HepG2 (cell line): Measurements from ENCODE around the gene CD8A. TPM values are rescaled to one million over a fixed set of nuclear protein-coding genes. Genes with fewer than 3 reads are reported as not detected.

ENCODE experiments used
- ATAC-seq: fragments of 200-7000 bp; cut with Tn5 transposase; 3 replicates; pipeline ENCODE4 v1.9.1; 2020; ENCODE audit warnings: mild to moderate bottlenecking, moderate library complexity
- BruUV-seq: library from RNA; stranded (reverse); fragments of 400-500 nt; replicated peaks from 2 replicates; lab custom pipeline; 2021; lab: Mats Ljungman, UMichigan
- CTCF ChIA-PET: fragments of 300-600 bp; formaldehyde crosslinking; extraction: SDS; loops from one replicate; lab custom pipeline; 2021; ENCODE audit warnings: low total read pairs, inconsistent platforms, low intra/inter-chr PET ratio; lab: Yijun Ruan, JAX
- POLR2A ChIA-PET: fragments of 350-600 bp; sonication (Branson Sonifier 250); formaldehyde crosslinking; loops from one replicate; lab custom pipeline; 2020; ENCODE audit warnings: antibody characterized with exemption, inconsistent platforms; lab: Yijun Ruan, JAX
- DNase-seq: peaks from one replicate; pipeline ENCODE4 v3.0.0-alpha.2; 2015; ENCODE audit warnings: low spot score
- FAIRE-seq: peaks from 3 replicates; lab custom pipeline; 2011; peaks lifted over from hg19 to GRCh38; lab: Jason Lieb, UNC
- H2AFZ ChIP-seq: one replicate; pipeline ENCODE4 v1.6.1; 2011; ENCODE audit warnings: low read length, inconsistent platforms
- H3K27ac ChIP-seq: fragments of 300-600 bp; 3 replicates; pipeline ENCODE4 v1.8.0; 2011; ENCODE audit warnings: mixed run types, mild to moderate bottlenecking, mixed read lengths, low read length, inconsistent platforms; ENCODE audit not compliant: insufficient read depth; ENCODE audit errors: extremely low read length
- H3K27me3 ChIP-seq, 2 experiments: fragments of 200-600 bp in 1 of 2; 2 replicates in 1 of 2; 3 replicates in 1 of 2; pipeline versions ENCODE4 v1.6.0 to v1.8.0; 2011; ENCODE audit warnings: low read length in 2 of 2, mild to moderate bottlenecking in 2 of 2, moderate library complexity in 2 of 2, inconsistent platforms in 1 of 2; ENCODE audit not compliant: insufficient read depth in 2 of 2, control insufficient read depth in 1 of 2
- H3K36me3 ChIP-seq, 2 experiments: fragments of 200-600 bp in 1 of 2; replicated peaks in 1 of 2; 2 replicates in 1 of 2; 3 replicates in 1 of 2; pipeline versions ENCODE4 v1.5.1 to v1.8.0; 2011; ENCODE audit warnings: low read length in 2 of 2, inconsistent platforms in 1 of 2; ENCODE audit not compliant: insufficient read depth in 2 of 2, control insufficient read depth in 1 of 2
- H3K4me1 ChIP-seq: 2 replicates; pipeline ENCODE4 v1.5.1; 2012; ENCODE audit warnings: low read length, inconsistent platforms; ENCODE audit not compliant: insufficient read depth
- H3K4me2 ChIP-seq: 2 replicates; pipeline ENCODE4 v1.6.0; 2011; ENCODE audit warnings: low read depth, low read length, inconsistent platforms
- H3K4me3 ChIP-seq, 3 experiments: fragments of 200-600 bp in 1 of 3; sonication (generic), shearing (Covaris generic) in 1 of 3; replicated peaks in 1 of 3; 2 replicates each; pipeline ENCODE4 v1.5.1; 2011 to 2016; ENCODE audit warnings: low read length in 3 of 3, inconsistent platforms in 2 of 3, low read depth in 2 of 3, mild to moderate bottlenecking in 2 of 3, control low read depth in 1 of 3, mixed read lengths in 1 of 3; ENCODE audit not compliant: insufficient read depth in 1 of 3
- H3K79me2 ChIP-seq: one replicate; pipeline ENCODE4 v1.6.1; 2011; ENCODE audit warnings: low read length, inconsistent platforms; ENCODE audit not compliant: insufficient read depth
- H3K9ac ChIP-seq: 2 replicates; pipeline ENCODE4 v1.6.0; 2011; ENCODE audit warnings: mild to moderate bottlenecking, low read depth, low read length, inconsistent platforms; ENCODE audit not compliant: insufficient read depth
- H3K9me3 ChIP-seq: 2 replicates; pipeline ENCODE4 v1.5.1; 2012; ENCODE audit warnings: mild to moderate bottlenecking, low read length
- H4K20me1 ChIP-seq: 2 replicates; pipeline ENCODE4 v1.6.0; 2011; ENCODE audit warnings: inconsistent platforms, mild to moderate bottlenecking, low read length, moderate library complexity; ENCODE audit not compliant: insufficient read depth
- BCL6 ChIP-seq: IDR thresholded peaks from 2 replicates; pipeline ENCODE4 v1.6.1; 2016; ENCODE audit warnings: missing genetic modification reagents, missing compliant biosample characterization
- CEBPZ ChIP-seq: IDR thresholded peaks from 2 replicates; pipeline ENCODE4 v1.6.1; 2012; ENCODE audit warnings: low read length, improper control_type of control experiment
- NR0B2 ChIP-seq: sonication (generic); formaldehyde crosslinking; IDR thresholded peaks from 2 replicates; pipeline ENCODE4 v1.4.0; 2020; ENCODE audit warnings: mild to moderate bottlenecking, missing genetic modification reagents
- SUZ12 ChIP-seq: fragments of 150-350 bp; IDR thresholded peaks from 2 replicates; pipeline ENCODE4 v1.6.1; 2014; ENCODE audit warnings: low read depth, low read length
- TAF15 ChIP-seq: fragments of 200-400 bp; formaldehyde crosslinking; IDR thresholded peaks from one replicate; pipeline ENCODE4 v1.6.1; 2018; ENCODE audit warnings: mild to moderate bottlenecking, low read depth, low read length; ENCODE audit not compliant: poor library complexity, severe bottlenecking
- ZBTB14 ChIP-seq: sonication (generic); formaldehyde crosslinking; IDR thresholded peaks from 2 replicates; pipeline ENCODE4 v1.4.0; 2020; ENCODE audit warnings: missing genetic modification reagents
- ZFP36L1 ChIP-seq: sonication (generic); formaldehyde crosslinking; IDR thresholded peaks from 2 replicates; pipeline ENCODE4 v1.8.0; 2022; ENCODE audit warnings: mild to moderate bottlenecking, missing genetic modification reagents, moderate library complexity
- ZNF441 ChIP-seq: sonication (generic); formaldehyde crosslinking; IDR thresholded peaks from 2 replicates; pipeline ENCODE4 v1.7.0; 2021; ENCODE audit warnings: missing genetic modification reagents, borderline replicate concordance
- WGBS: methylation state at CpG from one replicate; pipeline ENCODE4 v1.1.6; 2017; ENCODE audit warnings: low lambda C conversion rate; 5-methylcytosine and 5-hydroxymethylcytosine counted together
- in situ Hi-C: cut with HindIII; loops from 2 replicates; pipeline ENCODE4 v1.10.0; 2017; ENCODE audit warnings: low pct_unique_long_range_greater_than_20kb; ENCODE audit not compliant: extremely low pct_ligation_motif_present
- intact Hi-C: fragments of 100-400 bp; cut with micrococcal nuclease; formaldehyde crosslinking; loops from one replicate; pipeline ENCODE4 v1.10.0; 2022; ENCODE audit not compliant: unreplicated experiment
- polyA plus RNA-seq, 8 experiments: library from polyadenylated mRNA; depleted of rRNA in 3 of 8; stranded (reverse) in 7 of 8; unstranded in 1 of 8; fragments of >200 nt; fragmentation: Illumina TruSeq in 4 of 8; extraction: Trizol in 4 of 8; gene quantifications; 2 replicates each; pipeline versions ENCODE4 v1.2.1 to v1.2.3, GENCODE V29; 2011 to 2016; ENCODE audit warnings: low read depth in 4 of 8, missing spikeins in 1 of 8, mixed read lengths in 1 of 8; ENCODE audit not compliant: insufficient read depth in 1 of 8
- total RNA-seq, 5 experiments: library from RNA; depleted of rRNA; stranded (reverse); fragments of >200 nt; fragmentation: Illumina TruSeq; extraction: Trizol; gene quantifications; 2 replicates each; pipeline ENCODE4 v1.2.3, GENCODE V29; 2016; ENCODE audit warnings: low read depth in 1 of 5

Gene CD8A
- total and polyA plus RNA-seq, 2 of the 13 experiments (the other 11 are each of a cell fraction or from before 2014, with no cell fraction given): 0.09 TPM; not detected in 1

- Histone ChIP-seq H3K4me2 (no peak overlapping the region), H3K79me2 (no peaks in the 10 kb centered on the region), H3K36me3 (no peaks in the 10 kb centered on the region), H3K4me1 (peaks cover under 1% of the 10 kb centered on the region), H3K27ac (no peak overlapping the region), H3K9me3 (peaks cover 14% of the 10 kb centered on the region), H4K20me1 (no peaks in the 10 kb centered on the region), H3K4me3 (no peak overlapping the region), H3K9ac (no peak overlapping the region), H2AFZ (no peak overlapping the region), H3K27me3 (peaks cover 0 to 5% of the 10 kb centered on the region in 2 experiments; a peak in 2 of 5 replicates)
- no TSS peak for BruUV-seq
- CTCF ChIA-PET: no interaction called here
- FAIRE-seq (no peak), ATAC-seq (no peak), DNase-seq (no peak)
- intact Hi-C loops: no loop called here
- 60% methylated on average over 4 of the region's 4 CpGs for WGBS
- in situ Hi-C loops: loop anchor here (25.0 kb wide), 1 partner anchor 119 kb away; the partner anchor contains the start of gene RGPD1
- TF ChIP-seq NR0B2 (CRISPR knock-in tag): no peak
- TF ChIP-seq ZBTB14 (CRISPR knock-in tag): no peak
- TF ChIP-seq ZNF441 (CRISPR knock-in tag): no peak
- TF ChIP-seq SUZ12: no peak
- TF ChIP-seq BCL6: no peak
- TF ChIP-seq ZFP36L1 (CRISPR knock-in tag): no peak
- no peak for TF ChIP-seq CEBPZ
- TF ChIP-seq TAF15: no peak
- POLR2A ChIA-PET: no interaction called here
Observed at GRCh38 chr2:86818114-86818801, 27.5 kb upstream of the CD8A start.
